Panc1 (cell line): Measurements from ENCODE around the gene GPR55.

Source experiments
- POLR2AphosphoS5 ChIP-seq: IDR thresholded peaks from 2 replicates; pipeline ENCODE4 v1.6.1; 2012; ENCODE audit warnings: mild to moderate bottlenecking, low read depth, low read length, moderate library complexity
- TCF7L2 ChIP-seq: IDR thresholded peaks from 2 replicates; pipeline ENCODE4 v1.6.1; 2011; ENCODE audit warnings: mild to moderate bottlenecking, low read depth, low read length, inconsistent platforms
- TF ChIP-seq, protein P1 (sequence below): fragments of 450-650 bp; IDR thresholded peaks from 2 replicates; pipeline ENCODE4 v1.5.1; 2017; ENCODE audit warnings: mild to moderate bottlenecking

- TF ChIP-seq, protein P1, sequence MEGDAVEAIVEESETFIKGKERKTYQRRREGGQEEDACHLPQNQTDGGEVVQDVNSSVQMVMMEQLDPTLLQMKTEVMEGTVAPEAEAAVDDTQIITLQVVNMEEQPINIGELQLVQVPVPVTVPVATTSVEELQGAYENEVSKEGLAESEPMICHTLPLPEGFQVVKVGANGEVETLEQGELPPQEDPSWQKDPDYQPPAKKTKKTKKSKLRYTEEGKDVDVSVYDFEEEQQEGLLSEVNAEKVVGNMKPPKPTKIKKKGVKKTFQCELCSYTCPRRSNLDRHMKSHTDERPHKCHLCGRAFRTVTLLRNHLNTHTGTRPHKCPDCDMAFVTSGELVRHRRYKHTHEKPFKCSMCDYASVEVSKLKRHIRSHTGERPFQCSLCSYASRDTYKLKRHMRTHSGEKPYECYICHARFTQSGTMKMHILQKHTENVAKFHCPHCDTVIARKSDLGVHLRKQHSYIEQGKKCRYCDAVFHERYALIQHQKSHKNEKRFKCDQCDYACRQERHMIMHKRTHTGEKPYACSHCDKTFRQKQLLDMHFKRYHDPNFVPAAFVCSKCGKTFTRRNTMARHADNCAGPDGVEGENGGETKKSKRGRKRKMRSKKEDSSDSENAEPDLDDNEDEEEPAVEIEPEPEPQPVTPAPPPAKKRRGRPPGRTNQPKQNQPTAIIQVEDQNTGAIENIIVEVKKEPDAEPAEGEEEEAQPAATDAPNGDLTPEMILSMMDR = no peak
- no peak for TF ChIP-seq POLR2AphosphoS5
- no peak for TF ChIP-seq TCF7L2
Observed at GRCh38 chr2:230954746-230955145, 29.7 kb upstream of the GPR55 start.
